ENCODE data around the gene ZNF276.
"Not testable (repeated sequence)": the region's sequence is repeated elsewhere in the genome, so short reads cannot be mapped to it uniquely, and the experiment has no call there.

Gene ZNF276

DNA sequence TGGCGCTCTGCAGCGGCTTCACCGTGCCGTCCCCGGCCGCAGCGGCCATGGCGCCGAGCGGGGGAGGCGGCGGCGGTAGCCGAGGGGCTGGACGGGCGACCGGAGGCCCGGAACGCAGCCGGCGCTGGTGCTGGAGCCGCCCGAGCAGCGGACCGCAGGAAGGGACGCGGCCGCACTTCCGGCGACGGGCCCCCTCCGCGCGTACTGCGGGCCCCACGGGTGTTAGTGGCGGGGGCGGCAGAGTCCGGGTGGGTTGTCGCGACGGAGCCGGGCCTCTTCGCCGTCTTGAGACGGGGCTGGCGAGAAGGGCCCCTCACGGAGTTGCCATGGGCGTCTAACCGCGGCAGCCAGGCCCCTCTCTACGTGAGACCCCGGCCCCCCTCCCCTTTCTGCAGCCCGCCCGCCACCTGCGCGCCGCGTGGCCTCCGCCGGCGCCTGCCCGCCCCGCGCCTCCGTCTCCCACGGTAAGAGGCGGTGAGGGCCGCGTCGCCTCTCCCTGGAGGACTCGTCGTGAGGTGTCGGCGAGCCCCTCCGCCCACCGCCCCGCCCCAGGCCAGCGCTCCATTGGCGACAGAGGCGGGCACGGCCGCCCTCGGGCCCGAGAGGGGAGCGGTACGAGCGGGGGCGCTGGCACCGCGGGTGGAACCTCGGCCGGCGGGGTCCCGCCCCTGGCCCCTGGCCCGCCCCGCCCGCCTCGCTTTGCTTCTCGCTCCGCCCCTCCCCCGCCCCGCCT, at the start of gene ZNF276, which contains the start of gene VPS9D1:
ZNF276 (plus strand) TSS at position 725 of the 733 bp plus-strand sequence. CDS start 104 bp downstream, outside the sequence.
VPS9D1 (minus strand) TSS at position 86 of the 733 bp plus-strand sequence; CDS start at position 49, 37 bp downstream.
- H3K9ac ChIP-seq (ENCODE audit: low read length) = peak within 1 kb of the TSS; percentile 45
- H3K4me1 ChIP-seq (ENCODE audit: control insufficient read depth, insufficient read depth, low read length) = peaks cover 14% of the 10 kb centered on the region
- peak within 1 kb of the TSS; percentile 95 for H3K27ac ChIP-seq (ENCODE audit: low read depth, low read length)
- H3K27me3 ChIP-seq (ENCODE audit: control insufficient read depth, insufficient read depth, low read length) = no peaks in the 10 kb centered on the region
- H3K4me3 ChIP-seq (ENCODE audit: low read length) = peak within 1 kb of the TSS; percentile 80
- H3K36me3 ChIP-seq (ENCODE audit: control insufficient read depth, insufficient read depth, low read length) = peaks cover 12% of the 10 kb centered on the region

- not testable (repeated sequence) for H3K9ac ChIP-seq (ENCODE audit: low read length); H3K36me3 ChIP-seq (ENCODE audit: control insufficient read depth, insufficient read depth, low read length); H3K4me3 ChIP-seq (ENCODE audit: low read length); H3K27me3 ChIP-seq (ENCODE audit: control insufficient read depth, insufficient read depth, low read length); H3K27ac ChIP-seq (ENCODE audit: low read depth, low read length); H3K4me1 ChIP-seq (ENCODE audit: control insufficient read depth, insufficient read depth, low read length)
These were observed 49.8 kb upstream of the ZNF276 start for GRCh38 chr16:89671565-89671964.

DNA sequence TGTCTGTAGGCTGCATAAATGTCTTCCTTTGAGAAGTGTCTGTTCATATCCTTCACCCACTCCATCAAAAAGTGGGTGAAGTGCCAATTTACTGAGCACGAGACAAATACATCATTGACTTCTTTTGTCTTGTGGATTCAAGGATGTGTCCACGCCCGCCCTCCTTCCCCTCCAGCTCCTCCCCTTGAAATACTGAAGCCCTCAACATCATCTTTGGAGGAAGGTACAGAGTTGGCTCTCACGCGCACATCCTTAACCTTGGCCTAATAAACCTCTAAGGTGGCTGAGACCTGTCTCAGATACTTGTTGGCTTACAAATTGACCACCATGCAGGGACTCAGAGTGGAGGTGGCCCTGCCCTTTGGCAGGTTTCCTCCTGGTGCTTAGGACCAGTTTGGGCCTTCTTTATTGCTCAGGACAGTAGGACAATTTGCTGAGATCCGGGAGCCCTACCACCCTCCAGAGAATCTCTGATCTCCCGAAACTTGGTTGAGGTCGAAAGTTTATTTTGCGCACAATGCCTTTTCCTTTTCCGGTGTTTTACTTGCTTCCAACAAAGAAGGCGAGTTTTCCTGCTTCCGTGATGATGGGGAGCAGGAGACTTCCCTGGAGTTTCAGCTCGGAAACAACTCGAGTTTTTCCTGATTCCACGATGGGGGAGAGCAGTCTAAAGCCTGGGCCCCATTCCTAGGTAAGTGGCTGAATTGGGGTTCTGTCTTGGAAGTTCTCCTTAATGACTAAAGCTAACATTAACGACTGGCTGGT, 49.0 kb upstream of the ZNF276 start:
- H3K4me1 ChIP-seq (ENCODE audit: control insufficient read depth, insufficient read depth, low read length) = no peaks in the 10 kb centered on the region
- H3K9ac ChIP-seq (ENCODE audit: low read length) = no peak overlapping the region
- no peak overlapping the region for H3K27ac ChIP-seq (ENCODE audit: low read depth, low read length)
- no peaks in the 10 kb centered on the region for H3K36me3 ChIP-seq (ENCODE audit: control insufficient read depth, insufficient read depth, low read length)
- H3K4me3 ChIP-seq (ENCODE audit: low read length) = no peak overlapping the region
- H3K27me3 ChIP-seq (ENCODE audit: control insufficient read depth, insufficient read depth, low read length) = no peaks in the 10 kb centered on the region

DNA sequence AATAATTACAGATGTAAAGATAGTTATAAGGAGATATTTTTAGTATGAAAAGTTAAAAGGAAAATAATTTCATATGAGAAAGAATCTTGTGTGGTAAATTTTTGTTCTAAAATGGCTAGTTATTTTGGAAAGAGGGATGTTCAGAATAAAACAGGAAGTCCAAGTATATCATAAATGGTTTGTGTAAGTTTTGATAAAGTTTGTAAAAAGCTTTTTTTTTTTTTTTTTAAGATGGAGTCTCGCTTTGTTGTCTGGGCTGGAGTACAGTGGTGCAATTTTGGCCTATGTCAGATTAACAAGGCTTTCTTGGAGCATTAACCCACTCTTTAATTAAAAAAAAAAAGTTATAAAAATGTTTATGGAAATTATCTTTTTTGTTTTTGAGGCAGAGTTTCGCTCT, 43.1 kb upstream of the ZNF276 start:
- Histone ChIP-seq H3K27me3 (ENCODE audit: control insufficient read depth, insufficient read depth, low read length) (no peaks in the 10 kb centered on the region), H3K9ac (ENCODE audit: low read length) (no peak overlapping the region), H3K4me1 (ENCODE audit: control insufficient read depth, insufficient read depth, low read length) (no peaks in the 10 kb centered on the region), H3K4me3 (ENCODE audit: low read length) (no peak overlapping the region), H3K36me3 (ENCODE audit: control insufficient read depth, insufficient read depth, low read length) (no peaks in the 10 kb centered on the region), H3K27ac (ENCODE audit: low read depth, low read length) (no peak overlapping the region)

- H3K27ac ChIP-seq (ENCODE audit: low read depth, low read length) = no peak overlapping the region
- H3K36me3 ChIP-seq (ENCODE audit: control insufficient read depth, insufficient read depth, low read length) = peaks cover 7% of the 10 kb centered on the region
- H3K4me1 ChIP-seq (ENCODE audit: control insufficient read depth, insufficient read depth, low read length) = peaks cover 3% of the 10 kb centered on the region
- no peaks in the 10 kb centered on the region for H3K27me3 ChIP-seq (ENCODE audit: control insufficient read depth, insufficient read depth, low read length)
- H3K9ac ChIP-seq (ENCODE audit: low read length) = no peak overlapping the region
- no peak overlapping the region for H3K4me3 ChIP-seq (ENCODE audit: low read length)
These were observed 35.4 kb upstream of the ZNF276 start for GRCh38 chr16:89685916-89686315.

DNA sequence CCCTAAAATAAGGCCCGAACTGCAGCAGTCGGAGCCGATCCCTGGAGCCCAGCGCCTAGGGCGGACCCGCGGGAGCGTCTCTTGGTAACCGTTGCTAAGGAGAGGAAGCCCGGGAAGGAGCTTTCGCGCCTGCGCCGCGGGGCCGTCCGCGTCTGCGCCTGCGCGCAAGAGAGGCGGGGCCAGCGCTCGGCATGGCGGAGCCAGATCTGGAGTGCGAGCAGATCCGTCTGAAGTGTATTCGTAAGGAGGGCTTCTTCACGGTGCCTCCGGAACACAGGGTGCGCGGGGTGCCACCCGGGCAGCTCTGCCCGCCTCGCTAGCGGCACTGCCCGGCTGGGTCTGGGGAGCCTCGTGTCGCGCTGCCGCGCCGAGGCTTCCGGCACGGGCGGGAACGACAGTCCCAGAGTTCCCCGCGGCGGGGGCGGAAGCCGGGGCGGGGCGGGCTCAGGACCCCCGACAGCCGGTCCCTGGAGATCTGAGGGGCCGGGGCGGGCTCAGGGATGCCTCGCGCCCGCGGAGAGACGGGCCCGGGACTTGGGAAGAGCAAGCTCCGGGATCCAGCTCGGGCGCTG, 34.7 kb upstream of the ZNF276 start, which contains the start of gene CDK10:
CDK10 (plus strand) TSS at position 170 of the 572 bp plus-strand sequence; CDS start at position 192, 22 bp downstream.
- H3K9ac ChIP-seq (ENCODE audit: low read length) = peak within 1 kb of the TSS; percentile 58
- peak within 1 kb of the TSS; percentile 84 for H3K27ac ChIP-seq (ENCODE audit: low read depth, low read length)
- no peaks in the 10 kb centered on the region for H3K27me3 ChIP-seq (ENCODE audit: control insufficient read depth, insufficient read depth, low read length)
- peaks cover 3% of the 10 kb centered on the region for H3K4me1 ChIP-seq (ENCODE audit: control insufficient read depth, insufficient read depth, low read length)
- peak within 1 kb of the TSS; percentile 96 for H3K4me3 ChIP-seq (ENCODE audit: low read length)
- H3K36me3 ChIP-seq (ENCODE audit: control insufficient read depth, insufficient read depth, low read length) = peaks cover 11% of the 10 kb centered on the region

- Histone ChIP-seq H3K4me1 (ENCODE audit: control insufficient read depth, insufficient read depth, low read length) (peaks cover 3% of the 10 kb centered on the region), H3K4me3 (ENCODE audit: low read length) (peak overlapping the region; percentile 96), H3K36me3 (ENCODE audit: control insufficient read depth, insufficient read depth, low read length) (peaks cover 12% of the 10 kb centered on the region), H3K27ac (ENCODE audit: low read depth, low read length) (peak overlapping the region; percentile 84), H3K9ac (ENCODE audit: low read length) (no peak overlapping the region), H3K27me3 (ENCODE audit: control insufficient read depth, insufficient read depth, low read length) (no peaks in the 10 kb centered on the region)
These were observed 34.0 kb upstream of the ZNF276 start for GRCh38 chr16:89687092-89687940.

DNA sequence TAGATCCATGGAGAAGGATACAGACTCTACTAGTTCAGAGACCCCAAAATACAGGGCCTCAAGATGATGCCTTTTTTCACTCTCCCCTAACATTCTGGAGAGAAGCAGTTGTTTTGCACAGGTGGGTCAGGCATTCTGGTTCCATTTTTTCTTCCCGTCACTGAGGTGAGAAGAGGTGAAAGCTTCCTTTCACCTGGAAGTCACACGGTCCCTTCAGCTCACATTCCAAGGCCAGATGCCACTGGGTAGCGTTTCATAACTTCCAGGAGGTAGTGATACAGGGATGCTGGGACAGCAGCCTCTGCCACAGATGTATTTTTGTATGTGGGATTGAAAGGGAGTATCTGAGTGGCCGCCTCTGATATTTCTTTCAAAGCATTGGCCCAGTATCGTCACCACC, 32.9 kb upstream of the ZNF276 start:
- Histone ChIP-seq H3K27me3 (ENCODE audit: control insufficient read depth, insufficient read depth, low read length) (no peaks in the 10 kb centered on the region), H3K4me3 (ENCODE audit: low read length) (no peak overlapping the region), H3K27ac (ENCODE audit: low read depth, low read length) (no peak overlapping the region), H3K36me3 (ENCODE audit: control insufficient read depth, insufficient read depth, low read length) (peaks cover 14% of the 10 kb centered on the region), H3K4me1 (ENCODE audit: control insufficient read depth, insufficient read depth, low read length) (peaks cover 3% of the 10 kb centered on the region), H3K9ac (ENCODE audit: low read length) (no peak overlapping the region)

DNA sequence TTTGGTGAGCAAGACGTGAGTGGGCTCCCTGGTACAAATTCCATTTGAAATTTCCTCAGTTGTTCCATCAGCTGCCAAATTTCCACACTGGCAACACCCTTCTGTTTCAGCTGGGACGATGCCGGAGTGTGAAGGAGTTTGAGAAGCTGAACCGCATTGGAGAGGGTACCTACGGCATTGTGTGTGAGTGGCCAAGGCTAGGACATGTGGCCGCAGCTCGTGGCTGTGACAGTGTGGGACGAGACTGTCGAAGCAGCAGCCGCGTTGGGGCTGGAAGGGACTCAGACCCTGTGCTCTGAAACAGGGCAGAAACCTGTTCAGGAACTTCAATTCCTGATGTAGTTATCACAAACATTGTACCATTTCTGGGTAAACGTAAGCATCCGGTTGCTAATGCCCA, 32.2 kb upstream of the ZNF276 start:
- Histone ChIP-seq H3K9ac (ENCODE audit: low read length) (no peak overlapping the region), H3K27me3 (ENCODE audit: control insufficient read depth, insufficient read depth, low read length) (no peaks in the 10 kb centered on the region), H3K4me3 (ENCODE audit: low read length) (no peak overlapping the region), H3K36me3 (ENCODE audit: control insufficient read depth, insufficient read depth, low read length) (peaks cover 20% of the 10 kb centered on the region), H3K27ac (ENCODE audit: low read depth, low read length) (no peak overlapping the region), H3K4me1 (ENCODE audit: control insufficient read depth, insufficient read depth, low read length) (peaks cover 3% of the 10 kb centered on the region)

DNA sequence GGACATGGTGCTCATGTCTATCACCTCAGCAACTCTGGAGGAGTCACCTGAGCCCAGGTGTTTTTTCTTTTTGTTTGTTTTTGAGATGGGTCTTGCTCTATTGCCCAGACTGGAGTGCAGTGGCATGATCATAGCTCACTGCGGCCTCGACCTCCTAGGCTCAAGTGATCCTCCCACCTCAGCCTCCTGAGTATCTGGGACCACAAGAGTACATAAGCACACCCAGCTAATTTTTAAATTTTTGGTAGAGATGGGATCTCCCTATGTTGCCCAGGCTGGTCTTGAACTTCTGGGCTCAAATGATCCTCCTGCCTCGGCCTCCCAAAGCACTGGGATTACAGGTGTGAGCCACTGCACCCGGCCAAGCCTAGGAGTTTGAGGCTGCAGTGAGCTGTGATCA, 31.7 kb upstream of the ZNF276 start:
- not testable (repeated sequence) for H3K4me3 ChIP-seq (ENCODE audit: low read length); H3K27ac ChIP-seq (ENCODE audit: low read depth, low read length); H3K4me1 ChIP-seq (ENCODE audit: control insufficient read depth, insufficient read depth, low read length); H3K9ac ChIP-seq (ENCODE audit: low read length); H3K27me3 ChIP-seq (ENCODE audit: control insufficient read depth, insufficient read depth, low read length)
- peaks cover 23% of the 10 kb centered on the region for H3K36me3 ChIP-seq (ENCODE audit: control insufficient read depth, insufficient read depth, low read length)

GRCh38 chr16:89690392-89690901, 30.9 kb upstream of the ZNF276 start:
- H3K9ac ChIP-seq (ENCODE audit: low read length) = no peak overlapping the region
- peaks cover 3% of the 10 kb centered on the region for H3K4me1 ChIP-seq (ENCODE audit: control insufficient read depth, insufficient read depth, low read length)
- H3K4me3 ChIP-seq (ENCODE audit: low read length) = no peak overlapping the region
- H3K27me3 ChIP-seq (ENCODE audit: control insufficient read depth, insufficient read depth, low read length) = no peaks in the 10 kb centered on the region
- H3K36me3 ChIP-seq (ENCODE audit: control insufficient read depth, insufficient read depth, low read length) = peaks cover 23% of the 10 kb centered on the region
- H3K27ac ChIP-seq (ENCODE audit: low read depth, low read length) = no peak overlapping the region
